ENCODE measurements around the gene POU1F1. TPM values are rescaled to one million over a fixed set of nuclear protein-coding genes. Genes with fewer than 3 reads are reported as not detected.

The POU1F1 gene
- polyA plus RNA-seq, 3 donors = not detected

Other genes with a start within 250 kb of the POU1F1 start
- gene CHMP2B, start 49.3 kb downstream of the POU1F1 start, polyA plus RNA-seq (ENCODE audit: insufficient read length in 3 of 3) = 10 to 100 TPM; 54.2 to 69.4 (median 54.3) TPM